ENCODE measurements around the gene MTURN. TPM values are rescaled to one million over a fixed set of nuclear protein-coding genes. Genes with fewer than 3 reads are reported as not detected.

MTURN gene
- total and polyA plus RNA-seq, 10 of the 15 experiments (the other 5 are each of a cell fraction or from before 2014, with no cell fraction given), result 0.52 to 5.0 (median 3.3) TPM

DNA sequence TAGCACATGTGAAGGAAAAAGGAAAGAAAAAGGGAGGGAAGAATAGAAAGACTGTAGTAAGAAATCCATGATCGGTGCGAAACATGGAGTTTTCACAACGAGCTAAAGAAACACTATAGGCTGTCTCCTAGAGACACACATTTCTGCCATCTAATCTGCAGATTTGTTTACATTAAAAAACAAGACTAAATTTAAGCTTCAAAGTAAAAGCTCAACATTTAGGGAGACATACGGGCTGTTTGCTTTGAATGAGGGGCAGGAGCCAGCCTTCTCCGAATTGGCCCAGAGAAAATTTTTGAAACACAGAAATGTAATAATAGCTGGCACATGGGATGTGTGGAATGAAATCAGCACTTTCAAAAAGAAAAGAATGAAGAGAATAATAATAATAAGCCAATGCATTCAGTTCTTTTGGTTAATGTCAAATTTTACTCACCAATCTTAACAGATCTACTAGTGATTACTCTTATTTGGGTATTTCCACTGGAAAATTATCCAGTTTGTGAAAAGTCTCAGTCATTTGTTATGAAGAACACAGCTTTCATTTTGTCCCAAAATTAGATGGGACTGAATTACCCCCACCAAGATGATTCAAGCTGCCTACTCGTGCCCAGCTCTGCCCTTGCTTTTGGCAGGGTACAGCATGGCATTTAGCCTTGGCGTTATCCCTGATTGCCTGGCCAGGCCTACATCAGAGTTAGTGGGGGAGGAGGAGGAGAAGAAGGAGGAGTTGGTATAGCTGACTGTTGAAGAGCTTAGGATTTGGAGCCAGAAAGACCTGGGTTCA is 47.1 kb downstream of the MTURN start:
- no peak overlapping the region for H3K4me2 ChIP-seq (ENCODE audit: control insufficient read depth, insufficient read depth)
- 93% methylated on average over 7 of the region's 7 CpGs for WGBS (ENCODE audit: insufficient coverage, insufficient replicate concordance, low lambda C conversion rate, missing lambda C conversion rate)
- no peak for DNase-seq (ENCODE audit: low read depth, low spot score)
- no peaks in the 10 kb centered on the region for H3K79me2 ChIP-seq (ENCODE audit: control insufficient read depth, insufficient read depth, low read length)
- peaks cover 5% of the 10 kb centered on the region; the same call in 2 of the 3 replicates for H3K9me3 ChIP-seq (replicated peaks; ENCODE audit: control insufficient read depth, insufficient read depth, low read length)
- SMC1A ChIA-PET (ENCODE audit: uncharacterized antibody, unreplicated experiment), result interaction anchor here (0.6 to 11.2 kb wide), 18 partner anchors 8 to 169 kb away, joined by 3 to 87 read pairs (median 4); no protein-coding TSS in a partner anchor
- in situ Hi-C loops (cut with MboI) (no loop called here), intact Hi-C loops (cut with micrococcal nuclease; ENCODE audit: unreplicated experiment) (loop anchor here (2.0 kb wide), 1 partner anchor 19 kb away; no protein-coding TSS in a partner anchor)
- no TSS peak for BruUV-seq (replicated peaks)
- no peaks in the 10 kb centered on the region for H3K36me3 ChIP-seq (ENCODE audit: control insufficient read depth in 2 of 2, insufficient read depth in 2 of 2, low read length in 1 of 2)
- H3K9ac ChIP-seq (ENCODE audit: control insufficient read depth, insufficient read depth, low read length), result no peak overlapping the region
- H3K27ac ChIP-seq (ENCODE audit: control insufficient read depth, insufficient read depth), result no peak overlapping the region
- POLR2A ChIA-PET, result interaction anchor here (1.4 to 1.8 kb wide), 3 partner anchors 9 to 34 kb away, joined by 3 to 9 read pairs (median 3); no protein-coding TSS in a partner anchor
- CTCF ChIA-PET, result interaction anchor here (0.5 to 10.4 kb wide), 14 partner anchors 9 to 558 kb away, joined by 3 to 78 read pairs (median 4); no protein-coding TSS in a partner anchor
- peaks cover 24% of the 10 kb centered on the region for H3K4me1 ChIP-seq (ENCODE audit: control insufficient read depth, insufficient read depth, low read length)
- H2AFZ ChIP-seq (ENCODE audit: control insufficient read depth, low read depth, low read length), result no peak overlapping the region
- no peaks in the 10 kb centered on the region for H4K20me1 ChIP-seq (ENCODE audit: control insufficient read depth, insufficient read depth)
- no peak for FAIRE-seq
- H3K4me3 ChIP-seq, result no peak overlapping the region
- no peaks in the 10 kb centered on the region for H3K27me3 ChIP-seq (replicated peaks in 1 of 2; ENCODE audit: control insufficient read depth in 2 of 2, insufficient read depth in 2 of 2, low read length in 1 of 2)
- RAD21 ChIA-PET (ENCODE audit: unreplicated experiment), result interaction anchor here (0.6 to 4.3 kb wide), 7 partner anchors 19 to 140 kb away, joined by 3 to 22 read pairs (median 3); no protein-coding TSS in a partner anchor
- no peak for ATAC-seq
- TF ChIP-seq ZNF217 (IDR thresholded peaks at IDR 0.05) (no peak), ESRRA (IDR thresholded peaks at IDR 0.05; ENCODE audit: low read length) (no peak), MYC (IDR thresholded peaks at IDR 0.05; ENCODE audit: insufficient read depth, insufficient read length, insufficient replicate concordance, low read length, severe bottlenecking) (no peak), SIX5 (IDR thresholded peaks at IDR 0.05; ENCODE audit: low read depth, low read length, severe bottlenecking) (no peak), SMAD1 (IDR thresholded peaks at IDR 0.05; ENCODE audit: low read depth, partially characterized antibody) (no peak), GABPA (IDR thresholded peaks at IDR 0.05; ENCODE audit: low read depth) (no peak), RB1 (IDR thresholded peaks at IDR 0.05; ENCODE audit: borderline replicate concordance) (no peak), POLR2AphosphoS2 (IDR thresholded peaks at IDR 0.05; ENCODE audit: low read depth, low read length) (no peak), NRF1 (conservative IDR thresholded peaks at IDR 0.05; ENCODE audit: low read depth, low read length) (no peak), SMARCA5 (IDR thresholded peaks at IDR 0.05) (no peak), RFX5 (IDR thresholded peaks at IDR 0.05; ENCODE audit: low read depth, low read length) (no peak), FOXK2 (IDR thresholded peaks at IDR 0.05) (no peak)
- TF ChIP-seq, protein P1, sequence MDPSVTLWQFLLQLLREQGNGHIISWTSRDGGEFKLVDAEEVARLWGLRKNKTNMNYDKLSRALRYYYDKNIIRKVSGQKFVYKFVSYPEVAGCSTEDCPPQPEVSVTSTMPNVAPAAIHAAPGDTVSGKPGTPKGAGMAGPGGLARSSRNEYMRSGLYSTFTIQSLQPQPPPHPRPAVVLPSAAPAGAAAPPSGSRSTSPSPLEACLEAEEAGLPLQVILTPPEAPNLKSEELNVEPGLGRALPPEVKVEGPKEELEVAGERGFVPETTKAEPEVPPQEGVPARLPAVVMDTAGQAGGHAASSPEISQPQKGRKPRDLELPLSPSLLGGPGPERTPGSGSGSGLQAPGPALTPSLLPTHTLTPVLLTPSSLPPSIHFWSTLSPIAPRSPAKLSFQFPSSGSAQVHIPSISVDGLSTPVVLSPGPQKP (IDR thresholded peaks at IDR 0.05; ENCODE audit: low read depth, low read length), result no peak
- TF ChIP-seq, protein P2, sequence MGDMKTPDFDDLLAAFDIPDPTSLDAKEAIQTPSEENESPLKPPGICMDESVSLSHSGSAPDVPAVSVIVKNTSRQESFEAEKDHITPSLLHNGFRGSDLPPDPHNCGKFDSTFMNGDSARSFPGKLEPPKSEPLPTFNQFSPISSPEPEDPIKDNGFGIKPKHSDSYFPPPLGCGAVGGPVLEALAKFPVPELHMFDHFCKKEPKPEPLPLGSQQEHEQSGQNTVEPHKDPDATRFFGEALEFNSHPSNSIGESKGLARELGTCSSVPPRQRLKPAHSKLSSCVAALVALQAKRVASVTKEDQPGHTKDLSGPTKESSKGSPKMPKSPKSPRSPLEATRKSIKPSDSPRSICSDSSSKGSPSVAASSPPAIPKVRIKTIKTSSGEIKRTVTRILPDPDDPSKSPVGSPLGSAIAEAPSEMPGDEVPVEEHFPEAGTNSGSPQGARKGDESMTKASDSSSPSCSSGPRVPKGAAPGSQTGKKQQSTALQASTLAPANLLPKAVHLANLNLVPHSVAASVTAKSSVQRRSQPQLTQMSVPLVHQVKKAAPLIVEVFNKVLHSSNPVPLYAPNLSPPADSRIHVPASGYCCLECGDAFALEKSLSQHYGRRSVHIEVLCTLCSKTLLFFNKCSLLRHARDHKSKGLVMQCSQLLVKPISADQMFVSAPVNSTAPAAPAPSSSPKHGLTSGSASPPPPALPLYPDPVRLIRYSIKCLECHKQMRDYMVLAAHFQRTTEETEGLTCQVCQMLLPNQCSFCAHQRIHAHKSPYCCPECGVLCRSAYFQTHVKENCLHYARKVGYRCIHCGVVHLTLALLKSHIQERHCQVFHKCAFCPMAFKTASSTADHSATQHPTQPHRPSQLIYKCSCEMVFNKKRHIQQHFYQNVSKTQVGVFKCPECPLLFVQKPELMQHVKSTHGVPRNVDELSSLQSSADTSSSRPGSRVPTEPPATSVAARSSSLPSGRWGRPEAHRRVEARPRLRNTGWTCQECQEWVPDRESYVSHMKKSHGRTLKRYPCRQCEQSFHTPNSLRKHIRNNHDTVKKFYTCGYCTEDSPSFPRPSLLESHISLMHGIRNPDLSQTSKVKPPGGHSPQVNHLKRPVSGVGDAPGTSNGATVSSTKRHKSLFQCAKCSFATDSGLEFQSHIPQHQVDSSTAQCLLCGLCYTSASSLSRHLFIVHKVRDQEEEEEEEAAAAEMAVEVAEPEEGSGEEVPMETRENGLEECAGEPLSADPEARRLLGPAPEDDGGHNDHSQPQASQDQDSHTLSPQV (IDR thresholded peaks at IDR 0.05), result no peak

Data from GM12878 (cell line).